Measurements from ENCODE around the gene BCAS1. TPM values are rescaled to one million over a fixed set of nuclear protein-coding genes. Genes with fewer than 3 reads are reported as not detected.

The BCAS1 gene
- total and polyA plus RNA-seq, 2 donors (not counting 3 experiments of a cell fraction or from before 2014, with no cell fraction given) = not detected

DNA sequence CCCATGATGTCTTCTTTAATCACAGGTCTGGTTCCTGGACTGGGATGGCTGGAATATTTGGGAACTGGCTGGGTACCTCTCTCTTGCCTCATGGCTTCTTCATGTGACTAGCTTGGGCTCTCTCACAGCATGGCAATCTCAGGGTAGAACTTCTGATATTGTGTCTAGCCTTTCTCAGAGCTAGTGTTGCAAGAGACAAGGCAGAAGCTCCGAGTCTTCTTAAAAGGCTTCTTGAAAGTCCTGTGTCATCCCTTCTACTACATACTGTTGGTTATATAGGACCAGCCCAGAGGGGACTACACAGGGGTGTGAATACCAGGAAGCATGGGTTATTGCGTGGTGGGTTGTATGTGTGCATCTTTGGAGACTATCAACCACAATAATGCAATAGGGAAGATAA, 23.3 kb downstream of the BCAS1 start:
- FAIRE-seq = no peak
- H3K36me3 ChIP-seq (ENCODE audit: control insufficient read depth in 2 of 2, extremely low read depth in 1 of 2, insufficient read depth in 2 of 2, low read length in 2 of 2) = no peaks in the 10 kb centered on the region
- no peaks in the 10 kb centered on the region for H3K27me3 ChIP-seq (ENCODE audit: control insufficient read depth in 2 of 2, insufficient read depth in 2 of 2, low read length in 2 of 2)
- ChIA-PET CTCF (interaction anchor here (0.9 to 1.0 kb wide), 2 partner anchors 10 to 15 kb away, joined by 3 to 4 read pairs; no protein-coding TSS in a partner anchor), POLR2A (no interaction called here)
- H3K79me2 ChIP-seq (ENCODE audit: control insufficient read depth, insufficient read depth, low read length) = no peaks in the 10 kb centered on the region
- no peak overlapping the region for H3K4me2 ChIP-seq (ENCODE audit: insufficient read depth, low read length)
- no peaks in the 10 kb centered on the region for H4K20me1 ChIP-seq (replicated peaks; ENCODE audit: control insufficient read depth, extremely low read depth, insufficient read depth, low read length)
- no peak overlapping the region for H3K4me3 ChIP-seq (replicated peaks in 1 of 3; ENCODE audit: insufficient read depth in 1 of 3, low read depth in 1 of 3, low read length in 3 of 3)
- BruUV-seq (replicated peaks) = no TSS peak
- dilution Hi-C loops (cut with MboI; ENCODE audit: extremely low pct_ligation_motif_present, low sequenced_read_pairs) = no loop called here
- no peak for DNase-seq (ENCODE audit: low read depth, low spot score)
- no peaks in the 10 kb centered on the region for H3K9me1 ChIP-seq (replicated peaks; ENCODE audit: control insufficient read depth, extremely low read depth, insufficient read depth, low read length)
- H3K4me1 ChIP-seq (ENCODE audit: control insufficient read depth, extremely low read depth, insufficient read depth, low read length) = no peaks in the 10 kb centered on the region
- intact Hi-C loops (cut with micrococcal nuclease) = no loop called here
- H3K27ac ChIP-seq (ENCODE audit: insufficient read depth, low read depth, low read length) = no peak overlapping the region
- no peak for TF ChIP-seq FOS (IDR thresholded peaks at IDR 0.05; ENCODE audit: borderline replicate concordance, insufficient read depth, low read length)
- TF ChIP-seq POLR2AphosphoS5 (IDR thresholded peaks at IDR 0.05; ENCODE audit: insufficient read depth, low read depth, low read length) = no peak
- TF ChIP-seq, protein P1, sequence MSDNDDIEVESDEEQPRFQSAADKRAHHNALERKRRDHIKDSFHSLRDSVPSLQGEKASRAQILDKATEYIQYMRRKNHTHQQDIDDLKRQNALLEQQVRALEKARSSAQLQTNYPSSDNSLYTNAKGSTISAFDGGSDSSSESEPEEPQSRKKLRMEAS (IDR thresholded peaks at IDR 0.05; ENCODE audit: insufficient read depth, insufficient read length) = no peak
- no peak for TF ChIP-seq MYC (IDR thresholded peaks at IDR 0.05; ENCODE audit: low read depth, low read length)
- TF ChIP-seq JUN (IDR thresholded peaks at IDR 0.05; ENCODE audit: borderline replicate concordance, insufficient read depth, insufficient read length, low read depth) = no peak
- no peak for TF ChIP-seq EZH2 (IDR thresholded peaks at IDR 0.05; ENCODE audit: borderline replicate concordance, low read depth, low read length, severe bottlenecking)
- TF ChIP-seq, protein P2, sequence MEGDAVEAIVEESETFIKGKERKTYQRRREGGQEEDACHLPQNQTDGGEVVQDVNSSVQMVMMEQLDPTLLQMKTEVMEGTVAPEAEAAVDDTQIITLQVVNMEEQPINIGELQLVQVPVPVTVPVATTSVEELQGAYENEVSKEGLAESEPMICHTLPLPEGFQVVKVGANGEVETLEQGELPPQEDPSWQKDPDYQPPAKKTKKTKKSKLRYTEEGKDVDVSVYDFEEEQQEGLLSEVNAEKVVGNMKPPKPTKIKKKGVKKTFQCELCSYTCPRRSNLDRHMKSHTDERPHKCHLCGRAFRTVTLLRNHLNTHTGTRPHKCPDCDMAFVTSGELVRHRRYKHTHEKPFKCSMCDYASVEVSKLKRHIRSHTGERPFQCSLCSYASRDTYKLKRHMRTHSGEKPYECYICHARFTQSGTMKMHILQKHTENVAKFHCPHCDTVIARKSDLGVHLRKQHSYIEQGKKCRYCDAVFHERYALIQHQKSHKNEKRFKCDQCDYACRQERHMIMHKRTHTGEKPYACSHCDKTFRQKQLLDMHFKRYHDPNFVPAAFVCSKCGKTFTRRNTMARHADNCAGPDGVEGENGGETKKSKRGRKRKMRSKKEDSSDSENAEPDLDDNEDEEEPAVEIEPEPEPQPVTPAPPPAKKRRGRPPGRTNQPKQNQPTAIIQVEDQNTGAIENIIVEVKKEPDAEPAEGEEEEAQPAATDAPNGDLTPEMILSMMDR (IDR thresholded peaks at IDR 0.05; ENCODE audit: extremely low read depth in 1 of 2, insufficient read depth in 1 of 2, low read depth in 1 of 2, low read length in 2 of 2) = no peak
- no peak for TF ChIP-seq GATA2 (IDR thresholded peaks at IDR 0.05; ENCODE audit: insufficient read depth, insufficient read length, low read depth, low read length)
- no peak for TF ChIP-seq POLR2A (IDR thresholded peaks at IDR 0.05; ENCODE audit: low read depth, low read length)
- H2AFZ ChIP-seq (ENCODE audit: low read depth, low read length) = no peak overlapping the region
- H3K9ac ChIP-seq (replicated peaks; ENCODE audit: extremely low read depth, insufficient read depth, low read length) = no peak overlapping the region
- no peaks in the 10 kb centered on the region for H3K9me3 ChIP-seq (replicated peaks; ENCODE audit: control insufficient read depth, insufficient read depth, low read length)
